NCI-H2196 (cell line): ENCODE data around the gene TMTC1.

Experiments
- DNase-seq: peaks from one replicate; lab custom pipeline; 2025; ENCODE audit not compliant: unreplicated experiment; lab: John Stamatoyannopoulos, UW

The TMTC1 gene

DNA sequence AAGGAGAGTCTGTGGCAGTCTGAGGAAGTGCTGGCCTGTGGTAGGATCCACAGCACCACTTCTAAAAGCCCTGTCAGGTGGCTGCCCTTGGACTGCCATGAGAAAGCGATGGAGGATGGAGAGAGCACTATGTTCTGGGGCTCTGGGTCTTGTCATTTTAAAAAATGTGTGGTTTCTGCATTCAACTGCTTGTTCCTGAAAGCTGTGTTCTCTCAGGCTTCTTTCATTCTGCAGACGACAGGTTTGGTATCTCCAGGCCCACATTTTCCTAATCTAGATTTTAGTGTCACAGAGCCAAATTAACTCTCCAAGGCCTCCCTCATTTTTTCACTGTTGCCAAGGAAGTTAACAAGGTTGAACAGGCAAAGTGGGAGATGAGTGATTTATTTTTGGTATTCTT is 296.8 kb downstream of the TMTC1 start:
- DNase-seq: no peak

DNA sequence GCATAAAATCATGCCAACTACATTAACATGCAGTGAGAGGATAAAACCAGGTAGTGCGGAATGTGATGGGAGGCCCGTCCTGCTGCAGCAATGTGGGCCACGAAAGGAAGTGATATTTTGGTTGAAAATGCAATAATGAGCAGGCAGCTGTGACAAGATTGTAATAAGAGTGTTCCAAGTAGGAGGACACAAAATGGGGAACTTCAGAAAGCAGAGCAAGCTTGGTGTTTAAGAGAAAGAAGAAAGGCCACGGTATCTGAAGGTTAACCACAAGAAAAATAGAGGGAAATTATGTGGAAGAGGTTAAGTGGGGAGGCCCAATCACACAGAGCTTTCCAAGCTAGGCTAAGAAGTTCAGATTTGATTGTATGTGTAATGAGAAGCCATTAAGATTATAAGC is 320.5 kb downstream of the TMTC1 start:
- DNase-seq: no peak

DNA sequence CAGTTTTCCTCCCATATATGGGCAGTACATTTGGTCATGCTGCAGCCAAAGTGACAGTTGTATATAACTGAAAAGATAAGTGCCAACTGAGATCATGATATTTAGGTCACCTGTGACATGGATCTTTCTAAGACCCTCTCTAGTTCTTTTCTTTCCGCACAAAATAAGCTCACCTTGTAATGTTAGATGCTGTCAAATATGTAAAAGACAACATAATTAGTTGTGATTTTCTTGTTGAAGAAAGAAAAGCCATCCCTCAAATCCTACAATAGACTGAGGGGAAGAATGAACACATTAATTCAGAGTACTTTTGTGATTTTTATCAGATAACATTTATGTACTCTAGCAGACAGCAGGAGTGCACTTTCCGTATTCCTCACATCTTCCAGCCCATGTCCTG is 323.7 kb downstream of the TMTC1 start:
- no peak for DNase-seq

DNA sequence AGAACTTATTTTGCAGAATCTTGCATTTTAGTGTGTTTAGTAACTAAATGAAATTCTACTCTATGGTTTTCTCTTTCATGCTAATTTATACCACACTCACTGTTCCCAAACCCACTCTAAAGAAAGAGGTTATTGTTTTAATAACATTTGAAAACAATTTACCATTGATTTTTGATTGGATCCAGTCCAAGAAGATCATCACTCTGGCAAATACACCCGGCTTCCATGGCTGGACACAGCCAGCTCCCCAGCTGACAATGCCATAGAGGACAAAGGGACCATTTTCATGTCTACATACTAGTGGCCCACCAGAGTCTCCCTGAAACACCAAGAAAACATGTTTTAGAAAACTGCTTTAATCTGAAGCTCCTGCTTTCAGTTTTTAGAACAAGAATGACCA is 328.7 kb downstream of the TMTC1 start:
- DNase-seq: no peak

DNA sequence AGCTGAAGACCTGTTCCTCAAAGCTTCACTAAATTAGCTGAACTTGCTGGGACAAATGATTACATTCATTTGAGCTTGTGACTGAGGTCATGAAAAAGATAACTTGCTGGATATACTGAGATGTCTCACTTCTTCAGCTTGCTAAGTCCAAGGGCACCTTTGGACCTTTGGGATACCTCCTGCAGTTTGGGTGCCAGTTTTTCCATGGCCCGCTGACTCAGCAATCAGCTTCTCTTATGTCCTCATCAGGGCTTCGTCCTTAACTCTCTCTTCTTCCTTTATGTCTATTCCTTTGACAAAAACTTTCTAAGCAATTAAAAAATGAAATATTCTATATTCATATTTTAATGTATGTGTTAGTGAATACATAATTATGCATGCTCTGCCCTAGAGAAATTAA is 331.9 kb downstream of the TMTC1 start:
- DNase-seq: no peak
